GM18520 (cell line): ENCODE data around the gene HTRA2.

Experiments
- ATAC-seq: cut with Tn5 transposase; IDR thresholded peaks from one replicate; pipeline ENCODE4 v1.9.1; 2021; ENCODE audit not compliant: unreplicated experiment

Gene HTRA2

DNA sequence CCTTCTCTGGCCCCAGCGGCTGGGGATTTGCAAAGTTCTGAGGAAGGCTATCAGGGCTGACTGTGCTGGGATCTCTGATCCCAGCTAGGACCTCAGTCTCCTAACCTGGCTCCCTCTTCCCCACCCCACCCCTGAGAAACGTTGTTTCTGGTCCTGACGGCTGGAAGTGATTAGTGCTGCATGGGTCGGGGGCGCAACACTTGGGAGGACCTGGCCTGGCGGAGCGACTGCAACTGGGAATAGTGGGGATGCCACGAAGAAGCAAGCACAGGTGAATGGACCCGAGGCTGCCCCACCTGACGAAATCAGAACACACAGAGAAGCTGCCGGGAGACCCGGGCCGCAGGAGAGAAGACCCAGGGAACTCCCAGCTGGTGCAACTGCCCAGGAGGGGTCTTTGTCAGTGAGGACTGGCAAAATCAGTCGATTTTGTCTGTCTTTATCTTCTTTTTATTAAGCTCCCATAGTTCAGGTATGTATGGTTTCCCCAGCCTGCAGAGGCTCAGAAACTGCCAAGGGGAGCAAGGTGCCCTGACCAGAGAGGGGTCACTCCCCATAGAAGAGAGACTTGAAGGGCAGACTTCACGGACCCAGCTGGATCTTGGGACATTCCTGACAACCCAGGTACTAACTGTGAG is 29.7 kb upstream of the HTRA2 start:
- ATAC-seq, result no peak

GRCh38 chr2:74500578-74500946 is 29.2 kb upstream of the HTRA2 start:
- no peak for ATAC-seq

GRCh38 chr2:74501335-74502071 is 28.2 kb upstream of the HTRA2 start:
- no peak for ATAC-seq

DNA sequence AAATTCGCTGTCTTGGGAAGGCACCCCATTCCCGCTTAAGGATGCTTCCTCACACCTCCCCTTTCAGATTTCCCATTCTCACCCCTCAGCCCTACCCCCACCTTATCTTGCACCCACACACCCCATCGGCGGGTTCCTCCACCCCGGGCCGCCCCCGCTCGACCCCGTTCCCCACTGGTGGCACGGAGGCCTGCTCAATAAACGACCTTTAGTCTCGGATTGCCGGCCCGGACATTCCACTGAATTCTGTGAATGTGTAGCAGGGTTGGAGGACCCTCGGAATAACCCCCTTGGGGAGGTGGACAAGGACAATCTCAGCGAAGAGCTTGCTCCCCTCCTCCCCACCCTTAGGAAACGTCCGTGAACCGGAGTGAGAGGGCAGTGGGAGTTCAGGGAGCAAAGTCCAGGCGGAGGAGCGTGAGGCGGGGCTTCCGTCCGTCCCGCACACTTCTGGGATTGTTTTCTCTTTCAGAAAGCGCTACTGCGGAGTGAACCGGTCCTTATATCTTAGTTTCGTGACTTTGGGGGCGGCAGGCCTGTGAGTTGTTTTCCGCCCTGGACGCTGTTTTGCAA is 27.5 kb upstream of the HTRA2 start:
- no peak for ATAC-seq

GRCh38 chr2:74502720-74503505 is 26.8 kb upstream of the HTRA2 start:
- ATAC-seq, result peak; percentile 37

- no peak for ATAC-seq
Measured at GRCh38 chr2:74503506-74504475, 25.9 kb upstream of the HTRA2 start.

DNA sequence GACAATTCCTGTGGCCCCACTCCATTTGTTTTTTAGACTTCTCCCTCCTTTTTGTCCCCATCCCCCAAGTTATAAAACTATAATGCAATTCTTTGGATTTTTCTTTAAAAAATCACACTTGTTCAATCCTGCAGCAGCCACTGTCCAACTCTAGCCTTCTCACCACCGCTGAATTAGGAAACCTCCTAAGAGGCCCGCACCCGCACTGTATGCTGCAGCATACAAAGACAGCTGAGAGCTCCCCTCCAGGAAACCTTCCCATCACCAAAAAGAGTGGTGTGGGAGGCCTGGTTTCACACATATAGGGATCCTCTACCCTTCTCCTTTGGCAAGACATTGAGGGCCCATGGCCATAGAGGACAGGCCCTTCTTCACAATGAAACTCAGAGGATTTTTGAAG is 25.1 kb upstream of the HTRA2 start:
- ATAC-seq, result no peak

- no peak for ATAC-seq
Measured at GRCh38 chr2:74505448-74506246, 24.1 kb upstream of the HTRA2 start.

DNA sequence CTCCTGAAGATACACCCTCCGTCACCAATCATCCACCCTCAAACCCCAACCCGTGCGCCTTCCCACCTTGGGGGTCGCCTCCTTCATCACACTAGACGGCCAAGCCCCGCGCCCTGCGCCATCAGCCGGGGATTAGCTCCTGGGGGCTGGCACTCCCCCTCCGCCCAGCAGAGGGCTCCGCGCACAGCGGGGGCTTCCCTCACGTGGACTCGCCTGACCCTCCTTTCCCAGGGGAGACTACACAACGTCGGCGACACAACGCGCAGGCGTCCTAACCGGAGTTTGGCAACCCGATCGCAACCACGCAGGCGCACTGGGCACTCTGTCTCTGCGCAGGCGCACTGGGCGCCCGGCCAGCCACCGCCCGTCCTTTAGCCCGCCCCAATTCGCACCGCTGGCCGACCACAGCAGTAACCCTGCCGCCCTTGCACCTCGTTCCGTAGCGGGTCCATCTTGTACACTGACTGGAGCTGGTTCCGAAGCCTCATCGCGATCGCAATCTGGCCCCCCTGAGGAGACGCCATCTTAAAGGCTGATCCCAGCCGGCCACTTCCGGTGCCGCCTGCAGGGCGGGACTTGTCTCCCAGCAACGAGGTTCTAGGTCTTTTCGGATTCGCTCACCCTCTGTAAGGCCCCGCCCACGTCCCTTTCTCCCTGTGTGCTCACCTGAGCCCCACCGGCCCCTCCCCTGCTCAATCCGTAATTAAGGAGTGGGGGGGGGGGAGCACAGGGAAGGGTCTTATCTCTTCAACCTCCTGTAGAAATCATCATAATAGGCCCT is 22.4 kb upstream of the HTRA2 start, which contains the start of gene PCGF1:
PCGF1 (minus strand) TSS at position 551 of the 781 bp plus-strand sequence; CDS start at position 524, 27 bp downstream.
- peak; percentile 78 for ATAC-seq

DNA sequence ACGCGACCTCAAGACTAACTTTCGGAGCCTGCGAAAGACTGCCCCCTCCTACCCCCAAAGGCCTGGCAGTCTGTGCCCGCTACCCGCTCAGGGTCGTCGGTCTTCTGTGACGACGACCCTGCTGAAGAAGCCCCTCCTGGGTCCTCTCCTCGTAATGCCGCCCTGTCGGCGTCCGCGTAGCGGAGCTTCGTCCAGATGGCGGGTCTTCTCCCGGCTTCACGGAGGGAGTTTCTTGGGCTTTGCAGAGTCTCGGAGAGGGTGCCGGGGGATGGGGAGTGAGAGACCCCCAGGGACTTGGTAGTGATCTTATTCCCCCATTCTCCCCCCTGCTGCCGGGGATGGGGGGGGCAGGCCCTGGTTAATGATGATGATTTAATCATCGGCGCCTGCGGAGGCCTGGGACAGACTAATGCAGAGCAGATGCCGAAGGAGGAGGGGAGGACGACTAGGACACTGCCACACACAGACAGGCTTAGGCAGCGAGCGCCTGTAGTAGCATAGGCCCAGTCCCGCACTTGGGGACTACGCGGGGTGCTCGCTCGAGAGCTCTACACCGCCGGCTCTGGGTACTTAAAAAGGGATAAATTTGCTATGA is 21.7 kb upstream of the HTRA2 start:
- no peak for ATAC-seq

- no peak for ATAC-seq
Measured at GRCh38 chr2:74510272-74510671, 19.5 kb upstream of the HTRA2 start.

DNA sequence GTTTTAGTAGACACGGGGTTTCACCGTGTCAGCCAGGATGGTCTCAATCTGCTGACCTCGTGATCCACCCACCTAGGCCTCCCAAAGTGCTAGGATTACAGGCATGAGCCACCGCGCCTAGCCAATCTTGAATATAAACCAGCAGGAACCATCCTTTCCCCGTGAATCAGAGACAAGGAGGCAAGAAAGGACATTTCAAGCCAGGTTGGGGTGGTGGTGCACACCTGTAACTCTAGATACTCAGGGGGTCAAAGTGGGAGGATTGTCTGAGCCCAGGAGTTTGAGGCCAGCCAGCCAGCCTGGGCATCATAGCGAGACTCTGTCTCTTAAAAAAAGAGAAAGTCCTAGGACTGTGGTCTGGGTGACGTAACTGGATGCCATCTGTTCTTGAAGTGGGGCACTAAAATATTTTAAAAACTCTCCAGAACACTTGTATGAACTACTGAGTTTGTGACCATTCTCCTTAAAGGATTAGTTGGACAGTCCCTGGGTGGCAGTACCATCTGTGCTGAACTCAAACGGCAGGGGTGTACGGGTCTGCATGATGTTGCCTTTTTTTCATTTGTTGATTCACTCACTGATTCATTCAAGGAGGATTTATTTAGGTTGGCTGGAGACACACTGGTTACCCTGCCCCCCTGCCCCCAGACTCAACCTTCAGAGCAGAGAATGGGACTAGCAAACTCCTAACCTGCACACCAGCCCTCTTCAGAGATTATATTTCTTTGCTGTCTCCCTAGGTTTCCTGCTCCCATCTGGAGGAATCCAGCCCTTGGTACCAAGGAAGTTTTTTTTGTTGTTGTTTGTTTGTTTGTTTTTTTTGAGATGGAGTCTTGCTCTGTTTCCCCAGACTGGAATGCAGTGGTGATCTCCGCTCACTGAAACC is 18.4 kb upstream of the HTRA2 start:
- no peak for ATAC-seq

DNA sequence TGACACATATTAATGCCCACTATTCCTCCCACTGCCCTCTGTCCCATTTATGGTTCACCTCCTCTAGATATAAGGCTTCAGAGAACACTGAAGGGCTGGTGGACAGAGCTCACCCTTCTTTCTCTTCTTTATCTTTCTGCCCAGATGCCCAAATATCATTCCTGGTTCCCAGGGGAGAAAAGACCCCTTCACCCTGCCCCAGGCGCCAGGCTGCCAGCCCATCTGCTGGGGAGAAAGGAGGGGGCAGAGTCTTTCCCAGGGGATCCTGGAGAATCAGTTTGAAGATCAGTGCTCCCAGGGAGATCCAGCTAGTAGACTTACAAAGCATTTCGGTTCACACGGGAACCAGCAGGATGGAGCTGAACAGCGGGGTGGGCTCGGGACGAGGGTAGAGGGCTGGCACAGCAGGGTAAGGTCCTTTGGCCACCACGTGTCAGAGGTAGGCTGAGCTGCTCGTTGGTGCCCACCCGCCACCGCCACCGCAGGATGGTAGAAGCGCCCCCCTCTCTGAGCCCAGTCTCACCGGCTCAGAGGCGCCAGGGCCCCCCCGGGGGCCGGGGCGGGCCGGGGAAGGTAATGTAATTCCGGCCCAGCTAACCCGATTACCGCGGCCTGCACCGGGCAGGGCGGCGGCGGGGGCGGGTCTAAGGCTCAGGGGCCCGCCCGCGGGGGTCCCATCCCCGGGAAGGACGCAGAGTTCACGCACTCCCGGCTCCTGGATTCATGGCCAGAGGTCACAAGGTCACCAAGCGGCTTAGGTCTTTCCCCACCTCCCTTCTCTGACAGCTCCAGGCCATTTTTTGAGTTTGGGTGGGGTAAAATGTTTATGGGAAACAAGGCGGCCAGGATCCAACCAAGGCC is 16.8 kb upstream of the HTRA2 start:
- no peak for ATAC-seq

- ATAC-seq, result no peak
Measured at GRCh38 chr2:74513605-74514367, 15.9 kb upstream of the HTRA2 start.

DNA sequence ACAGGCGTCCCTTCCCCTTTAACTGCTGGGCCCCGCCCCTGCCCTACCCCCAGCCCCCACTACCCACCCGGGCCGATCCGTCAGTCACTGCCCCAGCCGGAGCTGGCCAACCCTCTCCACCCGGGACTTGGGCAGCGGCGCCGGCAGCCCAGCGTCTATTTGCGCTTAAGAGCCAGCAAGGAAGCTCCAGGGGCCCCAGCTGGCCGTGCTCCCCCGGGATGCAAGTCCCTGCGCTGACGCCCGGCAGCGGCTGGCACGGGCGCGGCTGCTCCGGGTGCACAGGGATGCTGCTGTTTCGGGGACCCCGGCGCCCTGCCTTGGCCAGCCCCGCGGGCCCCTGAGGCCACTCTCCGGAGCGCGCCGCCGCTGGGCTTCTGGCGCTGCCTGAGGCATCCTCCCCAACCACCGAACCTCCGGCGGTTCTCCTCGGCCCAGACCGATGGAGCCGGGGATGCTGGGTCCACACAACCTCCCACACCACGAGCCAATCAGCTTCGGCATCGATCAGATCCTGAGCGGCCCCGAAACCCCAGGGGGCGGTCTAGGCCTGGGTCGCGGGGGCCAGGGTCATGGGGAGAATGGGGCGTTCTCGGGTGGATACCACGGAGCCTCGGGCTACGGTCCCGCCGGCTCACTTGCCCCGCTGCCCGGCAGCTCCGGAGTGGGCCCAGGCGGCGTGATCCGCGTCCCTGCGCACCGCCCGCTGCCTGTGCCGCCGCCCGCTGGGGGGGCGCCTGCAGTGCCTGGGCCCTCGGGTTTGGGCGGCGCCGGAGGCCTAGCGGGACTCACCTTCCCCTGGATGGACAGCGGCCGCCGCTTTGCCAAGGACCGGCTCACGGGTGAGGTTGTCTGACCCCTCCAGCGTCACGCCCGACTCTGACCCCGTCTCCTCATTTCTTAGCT is 15.1 kb upstream of the HTRA2 start, which contains the start of gene TLX2:
TLX2 (plus strand) TSS at position 83 of the 903 bp plus-strand sequence; CDS start at position 440, 357 bp downstream.
- ATAC-seq, result no peak
